HG03378 (cell line): ENCODE measurements around the gene MT1F.

Experiments used
- ATAC-seq: cut with Tn5 transposase; IDR thresholded peaks from one replicate; pipeline ENCODE4 v1.9.1; 2021; ENCODE audit warnings: mild to moderate bottlenecking, moderate library complexity; ENCODE audit not compliant: unreplicated experiment

The MT1F gene

DNA sequence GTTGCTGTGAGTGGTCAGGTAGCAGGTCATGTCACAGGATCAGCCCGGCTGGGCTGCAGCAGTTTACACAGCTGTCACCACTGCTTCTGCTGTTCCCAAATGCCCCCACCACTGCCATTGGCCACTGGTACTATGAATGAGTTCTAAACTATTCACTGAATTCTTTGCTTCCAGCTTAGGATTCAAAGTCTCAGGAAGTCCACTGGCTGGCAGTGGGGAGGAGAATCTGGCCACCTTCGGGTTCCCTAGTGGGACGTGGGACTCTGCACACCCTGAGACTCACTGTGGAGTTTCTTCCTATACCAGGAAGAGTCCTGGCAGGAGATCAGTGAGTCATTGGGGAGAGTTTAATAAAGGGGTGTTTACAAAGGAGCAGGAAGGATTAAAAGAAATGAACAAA, 31.4 kb downstream of the MT1F start:
- no peak for ATAC-seq

DNA sequence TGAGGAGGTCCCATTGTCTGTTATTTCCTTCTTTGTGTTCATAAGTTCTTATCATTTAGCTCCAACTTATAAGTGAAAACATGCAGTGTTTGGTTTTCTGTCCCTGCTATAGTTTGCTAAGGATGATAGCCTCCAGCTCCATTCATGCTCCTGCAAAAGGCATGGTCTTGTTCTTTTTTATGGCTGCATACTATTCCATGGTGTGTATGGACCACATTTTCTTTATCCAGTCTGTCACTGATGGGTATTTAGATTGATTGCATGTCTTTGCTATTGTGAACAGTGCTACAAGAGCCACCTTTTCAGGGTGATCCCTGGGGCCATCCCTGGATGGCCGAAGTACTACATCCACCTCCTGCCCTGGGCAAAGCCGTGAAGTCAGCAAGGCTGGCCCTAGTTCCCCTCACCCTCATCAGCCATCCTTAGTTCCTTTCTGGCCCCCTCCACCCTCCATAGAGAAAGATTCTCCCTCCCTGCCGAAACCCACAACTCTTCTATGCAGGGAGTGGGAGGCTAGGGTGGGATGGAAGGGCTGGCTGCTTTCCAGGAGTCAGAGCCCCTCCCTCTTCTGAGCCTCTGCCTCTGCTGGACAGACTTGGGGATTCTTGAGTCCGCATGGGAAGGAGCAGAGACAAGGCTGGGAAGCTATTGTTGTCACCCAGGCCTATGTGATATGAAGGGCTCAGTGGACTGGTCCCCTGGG, 32.8 kb downstream of the MT1F start:
- ATAC-seq, result no peak

GRCh38 chr16:56691885-56692284, 34.1 kb downstream of the MT1F start:
- no peak for ATAC-seq

DNA sequence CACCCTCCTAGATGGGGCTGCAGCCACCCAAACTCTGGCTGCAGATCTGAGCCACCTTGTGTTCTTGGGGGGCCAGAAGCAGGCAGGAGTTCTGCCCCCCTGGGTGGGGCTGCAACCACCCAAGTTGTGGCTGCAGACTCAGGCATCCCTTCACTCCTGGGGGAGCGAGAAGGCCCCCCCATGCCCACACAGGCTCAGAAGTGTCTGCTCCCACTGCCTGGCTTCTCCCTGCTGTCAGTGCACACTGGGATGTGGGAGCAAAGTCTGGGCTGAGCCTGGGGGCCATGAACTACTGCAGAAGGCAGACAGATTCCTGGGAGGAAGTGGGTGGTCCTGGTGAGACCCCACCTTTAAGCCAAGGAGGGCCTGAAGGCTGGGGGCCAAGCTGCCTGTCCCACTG, 37.5 kb downstream of the MT1F start:
- ATAC-seq, result no peak

- ATAC-seq, result no peak
Measured at GRCh38 chr16:56697456-56698155, 39.8 kb downstream of the MT1F start.

- no peak for ATAC-seq
Measured at GRCh38 chr16:56700195-56700594, 42.4 kb downstream of the MT1F start.

DNA sequence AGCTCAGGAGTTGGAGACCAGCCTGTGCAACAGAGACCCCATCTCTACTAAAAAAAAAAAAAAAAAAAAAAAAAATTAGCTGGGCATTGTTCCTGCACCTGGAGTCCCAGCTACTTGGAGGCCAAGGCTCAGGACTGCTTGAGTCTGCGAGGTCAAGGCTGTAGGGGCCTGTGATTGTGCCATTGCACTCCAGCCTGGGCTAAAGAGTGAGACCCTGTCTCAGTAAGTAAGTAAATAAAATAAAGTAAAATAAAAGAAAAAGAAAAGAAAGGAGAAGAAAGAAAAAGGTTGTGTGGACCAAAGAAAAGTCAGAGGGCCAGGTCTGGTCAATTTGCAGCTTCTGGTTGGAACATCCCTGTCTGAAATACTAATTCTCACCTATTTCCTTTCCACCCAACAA, 42.9 kb downstream of the MT1F start:
- ATAC-seq, result no peak

DNA sequence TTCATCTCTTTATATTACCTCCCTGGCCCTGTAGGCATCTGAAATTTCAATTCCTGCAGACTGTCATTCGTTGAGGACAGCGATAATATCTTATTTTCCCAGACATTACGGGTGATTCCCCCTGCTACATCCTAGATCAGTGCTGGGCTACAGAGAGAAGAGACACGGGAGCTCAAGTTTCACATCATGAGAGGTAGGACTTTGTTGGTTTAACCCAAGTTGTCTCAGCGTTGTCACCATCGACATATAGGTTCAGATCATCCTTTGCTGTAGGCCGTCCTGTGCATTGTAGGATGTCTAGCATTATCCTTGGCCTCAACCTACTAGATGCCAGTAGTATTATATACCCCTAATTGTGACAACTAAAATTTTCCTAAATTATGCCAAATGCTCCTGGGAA, 43.8 kb downstream of the MT1F start:
- ATAC-seq, result no peak

- no peak for ATAC-seq
Measured at GRCh38 chr16:56702836-56703235, 45.1 kb downstream of the MT1F start.
